Endometrial microvascular endothelial cells (primary cell): ENCODE data around the gene DNAH10. TPM values are rescaled to one million over a fixed set of nuclear protein-coding genes. Genes with fewer than 3 reads are reported as not detected.

Experiments
- in situ Hi-C: cut with HindIII; loops from 2 replicates; pipeline ENCODE4 v1.10.0; 2017; ENCODE audit warnings: low sequenced_read_pairs, low pct_unique_long_range_greater_than_20kb; ENCODE audit errors: inconsistent ontology term
- total RNA-seq: library from RNA; depleted of rRNA; stranded (reverse); fragments of >200 nt; gene quantifications from one replicate; pipeline ENCODE4 v1.2.3, GENCODE V29; 2015; ENCODE audit errors: inconsistent ontology term

The DNAH10 gene, protein sequence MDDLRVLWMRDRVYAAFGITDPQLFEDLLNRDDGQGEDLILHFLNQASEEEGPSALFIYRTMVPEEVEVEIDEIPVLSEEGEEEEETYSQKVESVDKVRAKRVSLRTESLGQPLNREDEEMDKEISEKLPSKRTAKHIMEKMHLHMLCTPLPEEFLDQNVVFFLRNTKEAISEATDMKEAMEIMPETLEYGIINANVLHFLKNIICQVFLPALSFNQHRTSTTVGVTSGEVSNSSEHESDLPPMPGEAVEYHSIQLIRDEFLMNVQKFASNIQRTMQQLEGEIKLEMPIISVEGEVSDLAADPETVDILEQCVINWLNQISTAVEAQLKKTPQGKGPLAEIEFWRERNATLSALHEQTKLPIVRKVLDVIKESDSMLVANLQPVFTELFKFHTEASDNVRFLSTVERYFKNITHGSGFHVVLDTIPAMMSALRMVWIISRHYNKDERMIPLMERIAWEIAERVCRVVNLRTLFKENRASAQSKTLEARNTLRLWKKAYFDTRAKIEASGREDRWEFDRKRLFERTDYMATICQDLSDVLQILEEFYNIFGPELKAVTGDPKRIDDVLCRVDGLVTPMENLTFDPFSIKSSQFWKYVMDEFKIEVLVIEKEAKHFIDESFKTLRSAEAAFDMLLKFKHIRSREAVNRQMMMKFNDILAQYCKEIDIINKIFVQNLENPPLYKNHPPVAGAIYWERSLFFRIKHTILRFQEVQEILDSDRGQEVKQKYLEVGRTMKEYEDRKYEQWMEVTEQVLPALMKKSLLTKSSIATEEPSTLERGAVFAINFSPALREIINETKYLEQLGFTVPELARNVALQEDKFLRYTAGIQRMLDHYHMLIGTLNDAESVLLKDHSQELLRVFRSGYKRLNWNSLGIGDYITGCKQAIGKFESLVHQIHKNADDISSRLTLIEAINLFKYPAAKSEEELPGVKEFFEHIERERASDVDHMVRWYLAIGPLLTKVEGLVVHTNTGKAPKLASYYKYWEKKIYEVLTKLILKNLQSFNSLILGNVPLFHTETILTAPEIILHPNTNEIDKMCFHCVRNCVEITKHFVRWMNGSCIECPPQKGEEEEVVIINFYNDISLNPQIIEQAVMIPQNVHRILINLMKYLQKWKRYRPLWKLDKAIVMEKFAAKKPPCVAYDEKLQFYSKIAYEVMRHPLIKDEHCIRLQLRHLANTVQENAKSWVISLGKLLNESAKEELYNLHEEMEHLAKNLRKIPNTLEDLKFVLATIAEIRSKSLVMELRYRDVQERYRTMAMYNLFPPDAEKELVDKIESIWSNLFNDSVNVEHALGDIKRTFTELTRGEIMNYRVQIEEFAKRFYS (N-terminal part only)
- 0.09 TPM for total RNA-seq

DNA sequence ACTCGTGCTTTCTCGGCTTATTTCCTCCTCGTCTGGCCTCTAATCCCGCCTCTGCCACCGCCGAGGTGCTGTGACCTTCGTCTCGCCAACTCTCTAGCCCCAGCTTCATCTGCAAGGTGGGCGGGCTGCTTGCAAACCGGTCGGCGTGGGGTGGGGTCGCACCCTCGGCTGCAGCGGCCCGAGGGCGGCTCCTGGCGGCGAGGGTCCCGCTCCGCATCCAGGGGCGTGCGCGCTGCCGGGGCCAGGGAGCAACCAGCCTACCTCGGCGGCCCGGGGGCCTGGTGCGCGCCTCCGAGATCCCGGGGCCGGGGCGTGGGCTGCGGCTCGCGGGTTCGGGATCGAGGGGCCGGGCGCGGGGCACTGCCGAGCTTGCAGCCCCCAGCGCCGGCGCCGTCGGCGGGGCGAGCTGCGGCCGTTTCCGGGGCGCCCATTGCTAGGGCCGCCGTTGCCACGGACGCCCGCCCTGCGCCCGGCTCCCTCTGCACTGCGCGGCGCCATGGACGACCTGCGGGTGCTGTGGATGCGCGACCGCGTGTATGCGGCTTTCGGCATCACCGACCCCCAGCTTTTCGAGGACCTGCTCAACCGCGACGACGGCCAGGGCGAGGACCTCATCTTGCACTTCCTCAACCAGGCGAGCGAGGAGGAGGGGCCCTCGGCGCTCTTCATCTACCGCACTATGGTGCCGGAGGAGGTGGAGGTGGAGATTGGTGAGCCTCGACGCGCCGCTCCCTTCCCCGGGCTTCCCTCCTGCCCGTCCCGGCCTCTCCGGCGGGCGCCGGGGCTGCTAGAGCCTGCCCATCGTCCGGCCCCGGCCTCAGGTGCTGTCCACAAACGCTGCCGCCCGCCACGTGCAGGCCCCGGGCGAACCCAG, at the start of gene DNAH10:
DNAH10 (plus strand) TSS at position 461 of the 874 bp plus-strand sequence; CDS start at position 497, 36 bp downstream.
- in situ Hi-C loops: no loop called here

DNA sequence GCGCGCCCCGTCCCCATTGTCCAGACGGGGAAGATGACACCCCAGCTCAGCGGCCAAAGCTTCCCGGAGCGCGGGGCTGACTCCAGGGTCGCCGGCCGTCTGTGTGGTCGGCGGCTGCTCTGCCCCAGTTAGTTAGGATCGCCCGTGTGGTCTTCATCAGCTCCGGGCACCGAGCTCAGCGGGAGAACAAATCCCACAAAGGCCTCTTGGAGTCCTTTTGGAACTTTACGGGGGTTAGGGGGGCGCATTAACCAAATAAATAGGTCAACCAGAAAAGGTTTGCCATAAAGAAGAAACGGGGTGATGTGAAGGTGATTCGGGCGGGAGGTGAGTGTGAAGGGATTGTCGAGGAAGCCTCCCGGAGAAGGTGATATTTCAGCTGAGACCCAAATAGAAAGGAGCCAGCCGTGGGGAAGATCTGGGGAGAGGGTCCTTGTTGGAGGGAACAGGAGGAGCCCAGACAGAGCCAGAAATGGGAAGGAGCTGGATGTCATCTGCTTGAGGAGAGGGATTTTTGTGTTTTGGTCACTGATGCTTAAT, 49.3 kb upstream of the DNAH10 start:
- in situ Hi-C loops: no loop called here

DNA sequence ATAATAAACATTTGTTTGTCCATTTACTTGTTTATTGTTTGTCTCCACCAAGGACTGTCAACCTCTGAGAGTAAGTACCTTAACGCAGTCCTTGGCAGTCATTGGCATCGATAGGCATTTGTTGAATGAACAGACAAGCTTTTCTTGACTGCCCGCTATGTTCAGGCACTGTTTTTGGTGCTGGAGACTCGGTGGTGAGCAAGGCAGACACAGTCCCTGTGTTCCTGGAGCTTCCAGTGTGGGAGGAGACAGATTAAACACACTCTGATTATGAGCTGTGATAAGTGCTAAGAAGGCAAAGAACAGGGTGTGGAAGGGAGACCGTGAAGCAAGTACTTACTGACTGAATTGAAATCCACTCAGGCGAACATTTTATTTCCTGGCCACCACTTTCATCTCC, 48.7 kb upstream of the DNAH10 start:
- in situ Hi-C loops: no loop called here

DNA sequence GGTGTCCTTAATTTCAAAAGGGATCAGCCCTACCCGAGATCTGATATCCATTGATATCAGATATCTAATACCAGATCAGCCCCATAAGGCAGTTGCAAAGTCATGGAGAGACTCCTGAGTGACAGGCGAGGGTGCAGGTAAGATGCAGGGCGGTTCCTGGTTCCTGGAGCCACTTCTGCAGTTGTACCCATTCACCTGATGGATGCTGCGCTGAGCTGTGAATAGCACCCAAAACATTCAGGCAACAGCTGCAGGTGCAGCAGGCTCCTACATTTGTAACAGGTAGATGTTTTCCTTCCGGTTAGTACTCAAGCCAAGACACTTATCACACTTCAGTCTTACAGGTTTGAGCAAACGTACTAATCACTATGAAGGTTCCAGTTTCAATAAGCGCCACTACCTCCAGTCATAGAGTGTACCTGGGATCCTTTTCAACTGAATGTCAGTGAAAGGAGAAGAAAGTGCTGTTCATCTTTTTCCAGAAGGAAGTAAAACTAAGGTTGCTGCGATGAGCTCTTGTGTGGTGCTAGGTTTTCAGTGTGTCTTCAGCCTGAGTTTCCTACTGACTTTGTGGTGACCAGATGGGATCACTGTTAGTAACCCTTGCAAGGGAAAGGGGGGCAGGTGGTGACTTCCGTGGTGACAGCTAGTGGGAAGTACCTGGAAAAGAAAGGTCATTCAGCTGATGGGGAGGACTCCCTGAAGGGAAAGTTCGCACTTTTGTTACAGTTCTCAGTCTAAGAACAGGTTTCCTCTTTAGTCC, 48.1 kb upstream of the DNAH10 start:
- in situ Hi-C loops: no loop called here

DNA sequence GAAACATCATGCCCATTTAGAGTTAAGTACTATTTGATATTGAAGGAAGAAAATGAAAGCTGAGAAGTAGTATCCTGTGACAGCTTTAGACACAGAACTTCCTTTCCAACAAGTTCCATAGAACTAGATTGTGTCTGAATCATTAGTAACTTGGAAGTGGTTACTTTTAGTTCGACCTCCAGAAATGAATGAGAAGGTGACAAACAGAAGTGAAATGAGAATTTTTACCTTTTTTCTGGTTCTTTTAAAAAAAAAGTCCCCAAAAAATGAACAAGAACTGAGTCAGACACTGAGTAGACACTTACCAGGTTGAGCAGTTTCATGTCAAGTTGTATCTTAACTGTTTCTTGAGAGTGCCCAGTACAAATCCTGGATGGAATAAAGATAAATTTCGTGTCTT, 46.9 kb upstream of the DNAH10 start:
- in situ Hi-C loops: no loop called here

DNA sequence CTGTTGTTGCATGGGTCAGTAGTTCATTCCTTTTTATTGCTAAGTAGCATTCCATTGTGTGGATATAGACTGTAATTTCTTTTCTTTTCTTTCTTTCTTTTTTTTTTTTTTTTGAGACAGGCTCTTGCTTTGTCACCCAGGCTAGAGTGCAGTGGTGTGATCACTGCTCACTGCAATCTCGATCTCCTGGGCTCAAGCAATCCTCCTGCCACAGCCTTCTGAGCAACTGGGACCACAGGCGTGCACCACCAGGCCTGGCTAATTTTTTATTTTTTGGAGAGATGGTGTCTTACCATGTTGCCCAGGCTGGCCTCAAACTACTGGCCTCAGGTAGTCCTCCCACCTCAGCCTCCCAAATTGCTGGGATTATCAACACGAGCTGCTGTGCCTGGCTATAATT, 44.8 kb upstream of the DNAH10 start:
- in situ Hi-C loops: no loop called here

DNA sequence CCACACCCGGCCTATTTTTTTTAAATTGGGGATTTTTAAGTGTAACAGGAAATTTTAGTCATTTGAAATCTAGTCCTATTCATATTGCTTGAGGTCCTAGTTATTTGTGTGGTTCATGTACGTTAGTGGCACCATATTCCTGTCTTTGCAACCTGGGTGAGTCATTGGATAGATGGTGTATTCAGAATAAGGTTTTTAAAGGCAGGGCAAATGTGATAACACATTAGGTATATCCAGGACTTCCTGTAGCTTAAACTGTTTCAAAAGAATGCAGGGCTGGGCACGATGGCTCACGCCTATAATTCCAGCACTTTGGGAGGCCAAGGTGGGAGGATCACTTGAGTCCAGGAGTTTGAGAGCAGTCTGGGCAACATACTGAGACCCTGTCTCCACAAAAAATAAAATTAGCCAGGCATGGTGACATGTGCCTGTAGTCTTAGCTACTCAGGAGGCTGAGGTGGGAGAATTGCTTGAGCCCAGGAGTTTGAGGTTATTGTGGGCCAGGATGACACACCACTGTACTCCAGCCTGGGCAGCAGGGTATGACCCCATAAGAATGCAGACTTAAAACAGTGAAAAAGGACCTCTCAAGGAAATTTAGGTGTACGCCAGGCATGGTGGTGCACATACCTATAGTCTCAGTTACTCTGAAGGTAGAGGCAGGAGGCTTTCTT, 41.8 kb upstream of the DNAH10 start:
- in situ Hi-C loops: no loop called here

DNA sequence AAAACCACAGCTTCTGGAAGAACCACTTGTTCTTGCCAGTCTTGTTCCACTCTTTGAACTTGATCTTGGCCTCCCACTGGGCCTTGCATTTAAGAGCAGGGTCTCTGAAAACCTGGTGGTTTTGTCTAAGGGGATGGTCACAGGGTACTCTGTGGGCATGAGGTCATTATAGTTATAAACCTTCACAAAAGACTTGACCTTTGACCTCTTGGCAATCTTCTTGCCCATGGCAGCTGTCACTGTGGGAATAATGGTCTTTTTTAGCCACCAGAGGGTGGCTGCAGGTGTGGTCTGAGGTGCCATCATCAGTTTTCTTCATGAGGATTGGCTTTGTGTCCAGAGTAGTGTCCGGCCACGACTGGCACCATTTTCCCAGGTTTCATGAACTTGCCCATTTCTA, 40.9 kb upstream of the DNAH10 start:
- in situ Hi-C loops: no loop called here

DNA sequence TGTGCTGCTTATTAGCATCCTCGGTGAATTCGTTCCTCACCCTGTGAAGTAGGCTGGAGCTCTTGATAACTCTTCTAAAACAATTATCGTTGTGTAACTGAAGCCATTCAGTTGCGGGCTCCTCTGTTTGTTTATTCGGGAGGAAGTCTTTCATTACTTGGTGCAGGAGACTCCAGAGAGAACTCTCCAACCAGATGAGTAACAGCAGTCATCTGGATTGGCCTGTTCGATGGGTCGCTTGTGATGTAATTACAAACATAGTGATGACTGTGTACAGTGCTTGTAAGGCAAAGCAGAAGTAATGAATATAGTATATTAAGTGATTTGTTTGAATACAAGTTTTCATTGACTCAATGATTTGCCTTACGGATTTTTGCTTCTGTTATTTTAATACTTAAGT, 39.1 kb upstream of the DNAH10 start:
- in situ Hi-C loops: no loop called here

DNA sequence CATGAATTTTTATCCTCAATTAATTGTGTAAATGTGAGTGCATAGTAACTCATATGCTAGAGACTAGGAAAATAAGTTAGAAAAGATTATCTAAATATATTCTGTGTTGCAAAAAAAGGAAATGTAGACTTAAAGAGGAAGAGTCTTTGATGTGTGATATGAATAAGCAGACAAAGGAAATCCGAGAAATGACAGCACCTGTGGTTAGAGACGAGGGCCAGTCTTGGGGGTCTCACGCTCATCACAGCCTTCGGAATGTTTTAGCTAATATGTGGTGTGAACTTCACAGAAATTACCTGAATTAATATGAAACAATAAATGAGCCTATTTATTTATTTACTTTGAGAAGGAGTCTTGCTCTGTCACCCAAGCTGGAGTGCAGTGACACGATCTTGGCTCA, 38.3 kb upstream of the DNAH10 start:
- in situ Hi-C loops: no loop called here

DNA sequence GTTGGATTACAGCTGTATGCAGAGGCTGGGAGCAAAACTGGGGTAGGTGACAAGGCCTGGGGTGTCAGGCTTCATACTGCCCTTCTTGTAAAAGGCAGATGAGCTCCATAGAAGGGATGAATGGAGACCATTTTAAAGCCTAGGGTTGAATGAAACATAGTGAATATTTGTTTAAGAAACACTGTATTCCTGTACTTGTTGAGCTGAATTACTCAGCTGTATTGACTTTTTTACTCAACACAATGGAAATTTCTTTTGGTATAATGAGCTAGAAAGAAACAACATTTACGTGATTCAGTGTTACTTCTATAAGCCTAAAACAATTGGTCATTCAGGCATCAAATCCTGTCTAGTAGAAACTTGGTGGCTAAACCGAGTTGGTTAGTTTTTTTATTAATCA, 35.9 kb upstream of the DNAH10 start:
- in situ Hi-C loops: no loop called here

DNA sequence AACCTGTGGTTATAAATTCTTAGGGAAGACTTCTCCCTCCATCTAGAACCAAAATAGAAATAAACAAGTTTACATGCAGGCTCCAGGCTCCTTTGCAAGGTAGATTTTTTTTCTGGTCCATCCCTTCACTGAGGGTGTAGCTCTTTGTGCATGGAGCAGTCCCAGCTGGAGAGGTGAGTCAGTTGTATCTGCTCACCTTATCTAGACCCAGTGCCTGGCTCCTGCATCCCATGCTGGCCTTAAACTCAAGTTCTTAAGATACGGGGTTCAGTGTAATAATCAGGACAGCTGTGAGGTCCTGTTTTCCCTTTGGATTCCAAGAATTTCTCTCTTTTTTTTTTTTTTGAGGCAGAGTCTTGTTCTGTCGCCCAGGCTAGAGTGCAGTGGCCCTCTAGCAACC, 35.1 kb upstream of the DNAH10 start:
- in situ Hi-C loops: no loop called here

DNA sequence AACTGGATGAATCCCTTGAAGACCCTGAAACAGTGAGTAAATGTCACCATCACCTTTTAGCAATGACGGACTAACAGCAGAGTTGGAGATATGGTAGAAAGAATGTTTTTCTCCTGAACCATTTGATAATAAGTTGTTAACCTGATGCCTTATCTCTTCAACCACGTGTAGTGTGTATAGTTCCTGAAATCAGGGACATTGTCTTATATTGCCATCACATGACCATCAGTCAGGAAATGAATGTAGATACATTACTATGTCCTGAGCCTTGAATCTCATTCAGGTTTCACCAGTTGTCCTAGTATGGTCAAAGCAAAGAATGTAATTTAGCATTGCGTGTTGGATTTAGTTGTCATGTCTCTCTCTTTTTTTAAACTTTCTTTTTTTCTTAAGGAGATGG, 34.2 kb upstream of the DNAH10 start:
- in situ Hi-C loops: no loop called here

DNA sequence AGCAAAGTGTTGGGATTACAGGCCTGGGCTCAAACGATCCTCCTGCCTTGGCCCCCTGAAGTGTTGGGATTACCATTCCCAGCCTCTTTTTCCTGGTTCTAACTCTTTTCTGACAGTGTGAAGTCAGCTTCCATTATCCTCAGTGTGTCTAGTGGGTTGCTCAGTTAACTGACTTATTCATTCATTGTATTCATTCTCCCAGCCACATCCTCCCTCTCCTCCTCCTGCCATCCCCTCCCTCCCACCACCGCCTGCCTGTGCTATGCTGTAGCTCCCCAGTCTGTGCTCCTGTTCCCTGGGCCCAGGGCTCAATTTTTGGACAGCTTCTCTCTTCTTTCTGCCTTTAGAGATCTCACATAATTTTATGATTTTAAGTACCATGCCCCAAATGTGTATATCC, 30.5 kb upstream of the DNAH10 start:
- in situ Hi-C loops: no loop called here

DNA sequence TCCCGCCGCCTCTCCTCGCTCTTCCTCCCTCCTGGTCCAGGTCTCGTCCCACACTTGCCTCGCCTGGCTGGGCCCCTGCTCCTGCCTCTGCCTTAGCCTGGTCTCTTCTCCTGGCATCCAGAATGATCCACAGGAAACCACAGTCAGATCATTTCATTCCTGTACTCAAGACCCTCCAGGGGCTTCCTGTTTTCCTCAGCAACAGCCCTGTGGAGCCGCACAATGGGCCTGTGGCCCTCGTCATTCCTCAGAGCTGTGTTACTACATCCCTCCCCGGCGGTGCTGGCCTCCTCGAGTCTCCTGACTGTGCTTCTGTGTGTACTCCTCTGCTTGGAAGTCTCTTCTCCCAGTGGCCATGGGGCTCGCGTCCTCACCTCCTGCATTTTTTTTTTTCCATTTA, 29.9 kb upstream of the DNAH10 start:
- in situ Hi-C loops: no loop called here

DNA sequence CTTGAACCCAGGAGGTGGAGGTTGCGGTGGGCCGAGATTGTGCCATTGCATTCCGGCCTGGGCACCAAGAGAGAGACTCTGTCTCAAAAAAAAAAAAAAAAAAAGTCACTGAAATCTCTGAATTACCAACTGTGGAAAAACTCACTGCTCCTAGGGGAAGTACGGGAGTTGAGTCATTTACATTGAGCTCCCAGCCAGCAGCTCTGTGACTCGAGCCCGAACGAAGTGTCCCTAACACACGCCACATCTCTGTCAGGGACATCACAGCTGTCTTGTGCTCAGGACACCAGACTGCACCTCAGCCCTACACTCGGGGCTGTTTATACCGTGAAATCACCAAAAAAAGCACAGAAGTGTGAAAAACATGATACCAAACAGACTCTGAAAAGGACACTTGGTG, 28.9 kb upstream of the DNAH10 start:
- in situ Hi-C loops: no loop called here

DNA sequence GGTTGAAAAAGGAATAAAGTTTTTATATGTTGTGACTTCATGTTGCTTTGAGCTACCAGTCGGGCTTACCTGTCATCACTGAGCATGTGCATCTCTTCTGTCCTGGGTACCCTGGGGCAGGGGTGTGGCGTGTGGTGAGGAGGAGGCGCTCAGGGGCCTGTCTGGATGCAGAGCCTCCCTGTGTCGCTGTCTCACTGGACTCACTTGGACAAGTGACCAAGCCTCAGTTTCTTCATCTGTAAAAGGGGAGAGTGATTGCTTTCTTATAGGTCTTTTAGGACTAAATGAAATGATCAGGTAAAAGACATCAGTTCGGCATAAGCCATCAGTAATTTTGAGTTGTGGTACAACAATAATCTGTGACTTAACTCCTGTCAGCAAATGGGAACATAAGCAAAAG, 27.8 kb upstream of the DNAH10 start:
- in situ Hi-C loops: no loop called here
